Fibroblast of mammary gland (primary cell): ENCODE measurements around the gene SLC17A6.

Experiments used
- DNase-seq: peaks from one replicate; pipeline ENCODE4 v3.0.0-alpha.2; 2010; ENCODE audit warnings: low read depth
- H3K4me3 ChIP-seq: 2 replicates; pipeline ENCODE4 v1.5.1; 2011; ENCODE audit warnings: low read depth, mild to moderate bottlenecking, low read length, moderate library complexity; ENCODE audit not compliant: control insufficient read depth
- TF ChIP-seq, protein P1 (sequence below): conservative IDR thresholded peaks from 2 replicates; pipeline ENCODE4 v1.5.1; 2011; ENCODE audit warnings: low read depth, low read length, inconsistent platforms; ENCODE audit not compliant: control insufficient read depth, insufficient read depth

SLC17A6 gene

DNA sequence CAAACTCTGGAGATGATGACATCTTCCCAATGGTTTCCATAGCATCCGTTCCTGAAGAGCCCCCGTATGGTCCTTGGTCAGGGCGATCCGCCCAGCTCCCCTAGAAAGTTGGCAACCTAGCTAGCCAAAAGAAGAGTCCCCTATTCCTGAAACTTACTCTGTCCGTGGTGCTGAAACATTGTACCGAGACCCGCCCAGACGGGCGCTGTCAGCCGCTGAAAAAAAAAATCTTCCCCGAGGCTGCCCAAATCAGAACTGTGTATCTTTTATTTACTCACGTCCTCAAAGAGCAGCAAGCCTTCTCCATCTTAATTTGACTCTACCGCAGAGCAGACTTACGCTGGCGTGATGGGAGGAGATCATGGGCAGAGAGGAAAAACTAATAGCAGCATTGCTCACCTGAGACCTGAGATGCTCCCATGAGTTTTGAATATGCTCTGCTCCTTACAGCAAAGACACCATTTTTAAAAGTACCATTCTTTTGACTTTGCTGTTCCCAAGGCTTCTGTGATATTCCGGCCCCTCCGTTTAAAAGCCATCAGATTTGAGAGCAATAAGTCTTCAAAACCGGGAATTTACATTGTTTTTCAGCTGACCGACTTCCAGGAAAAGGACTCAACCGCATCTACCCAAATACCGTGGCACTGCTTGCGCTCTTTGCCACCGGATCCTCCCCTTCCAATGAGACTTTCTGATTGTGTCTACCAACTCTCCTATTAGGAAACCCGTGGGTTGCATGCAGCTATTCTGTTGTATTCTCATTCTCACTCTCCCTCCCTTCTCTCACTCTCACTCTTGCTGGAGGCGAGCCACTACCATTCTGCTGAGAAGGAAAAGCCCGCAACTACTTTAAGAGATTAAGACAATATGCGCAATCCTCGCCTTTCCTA is at the start of gene SLC17A6:
TSS of gene SLC17A6 (plus strand) at position 786 of the 890 bp plus-strand sequence. CDS start 153 bp downstream, outside the sequence.
- TF ChIP-seq, protein P1, sequence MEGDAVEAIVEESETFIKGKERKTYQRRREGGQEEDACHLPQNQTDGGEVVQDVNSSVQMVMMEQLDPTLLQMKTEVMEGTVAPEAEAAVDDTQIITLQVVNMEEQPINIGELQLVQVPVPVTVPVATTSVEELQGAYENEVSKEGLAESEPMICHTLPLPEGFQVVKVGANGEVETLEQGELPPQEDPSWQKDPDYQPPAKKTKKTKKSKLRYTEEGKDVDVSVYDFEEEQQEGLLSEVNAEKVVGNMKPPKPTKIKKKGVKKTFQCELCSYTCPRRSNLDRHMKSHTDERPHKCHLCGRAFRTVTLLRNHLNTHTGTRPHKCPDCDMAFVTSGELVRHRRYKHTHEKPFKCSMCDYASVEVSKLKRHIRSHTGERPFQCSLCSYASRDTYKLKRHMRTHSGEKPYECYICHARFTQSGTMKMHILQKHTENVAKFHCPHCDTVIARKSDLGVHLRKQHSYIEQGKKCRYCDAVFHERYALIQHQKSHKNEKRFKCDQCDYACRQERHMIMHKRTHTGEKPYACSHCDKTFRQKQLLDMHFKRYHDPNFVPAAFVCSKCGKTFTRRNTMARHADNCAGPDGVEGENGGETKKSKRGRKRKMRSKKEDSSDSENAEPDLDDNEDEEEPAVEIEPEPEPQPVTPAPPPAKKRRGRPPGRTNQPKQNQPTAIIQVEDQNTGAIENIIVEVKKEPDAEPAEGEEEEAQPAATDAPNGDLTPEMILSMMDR: no peak
- no peak within 1 kb of the TSS for H3K4me3 ChIP-seq
- DNase-seq: peak; percentile 16

DNA sequence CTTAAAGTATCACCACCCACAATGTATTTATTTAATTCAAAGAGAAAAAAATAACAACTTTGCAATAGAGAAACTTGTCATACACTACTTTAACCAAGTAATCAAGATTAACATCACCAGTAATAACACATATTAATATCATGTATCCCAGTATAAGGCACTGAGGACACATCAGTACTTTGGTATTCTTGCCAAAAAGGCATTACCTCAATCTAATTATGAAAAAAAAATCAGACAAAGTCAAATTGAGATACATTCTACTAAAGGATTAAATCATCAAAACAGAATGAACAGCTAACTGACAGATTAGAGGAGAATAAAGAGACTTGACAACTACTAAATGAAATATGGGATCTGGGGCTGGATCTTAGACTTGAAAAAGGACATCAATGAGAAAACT is 35.8 kb upstream of the SLC17A6 start:
- no peak overlapping the region for H3K4me3 ChIP-seq
- TF ChIP-seq, protein P1: no peak
- DNase-seq: no peak

DNA sequence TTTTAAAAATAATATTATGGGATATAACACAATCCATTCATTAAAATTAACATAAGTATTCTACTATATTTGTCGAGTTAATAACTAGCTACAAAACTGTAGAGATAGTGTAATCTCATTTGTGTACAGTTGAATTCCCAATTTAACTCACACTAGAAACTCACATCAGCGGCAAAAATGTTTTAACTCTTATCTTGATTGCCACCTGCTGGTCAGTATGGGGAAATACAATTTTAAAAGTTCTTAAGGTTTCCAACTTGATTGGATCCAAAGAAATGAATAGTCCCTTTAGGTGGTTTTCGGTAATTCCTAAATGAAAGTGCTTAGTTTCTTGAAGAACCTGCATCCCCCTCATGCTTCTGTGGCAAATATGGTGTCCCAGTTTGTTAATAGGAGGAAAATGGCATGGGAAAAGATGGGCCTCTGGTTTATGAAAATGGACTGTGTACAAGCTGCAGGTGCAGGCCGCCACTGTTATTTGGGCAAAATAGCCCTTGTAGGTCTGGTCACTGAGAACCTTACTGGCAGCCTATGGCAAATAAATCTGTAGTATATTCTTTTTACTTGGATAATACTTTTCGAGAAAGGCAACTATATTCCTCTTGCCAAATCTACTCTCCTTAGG is 33.7 kb upstream of the SLC17A6 start:
- peak; percentile 36 for DNase-seq
- TF ChIP-seq, protein P1: peak; percentile 60
- H3K4me3 ChIP-seq: no peak overlapping the region

DNA sequence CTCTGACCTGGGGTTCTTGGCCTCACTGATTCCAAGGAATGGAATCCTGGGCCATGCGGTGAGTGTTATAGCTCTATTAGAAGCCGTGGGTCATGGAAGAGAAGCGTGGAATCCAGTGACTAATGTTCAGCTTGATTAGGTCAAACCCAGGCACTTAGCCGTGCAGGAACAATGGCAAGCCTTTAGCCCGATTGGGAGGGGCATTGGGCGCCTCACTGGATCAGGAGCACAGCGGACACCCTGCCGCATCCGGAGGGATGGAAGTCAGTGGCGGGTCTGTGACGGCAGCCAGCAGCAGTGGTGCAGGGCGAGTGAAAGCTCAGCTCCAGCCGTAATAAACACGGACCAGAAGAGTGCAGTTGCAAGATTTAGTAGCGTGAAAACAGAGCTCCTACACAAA is 20.5 kb upstream of the SLC17A6 start:
- TF ChIP-seq, protein P1: no peak
- no peak for DNase-seq

DNA sequence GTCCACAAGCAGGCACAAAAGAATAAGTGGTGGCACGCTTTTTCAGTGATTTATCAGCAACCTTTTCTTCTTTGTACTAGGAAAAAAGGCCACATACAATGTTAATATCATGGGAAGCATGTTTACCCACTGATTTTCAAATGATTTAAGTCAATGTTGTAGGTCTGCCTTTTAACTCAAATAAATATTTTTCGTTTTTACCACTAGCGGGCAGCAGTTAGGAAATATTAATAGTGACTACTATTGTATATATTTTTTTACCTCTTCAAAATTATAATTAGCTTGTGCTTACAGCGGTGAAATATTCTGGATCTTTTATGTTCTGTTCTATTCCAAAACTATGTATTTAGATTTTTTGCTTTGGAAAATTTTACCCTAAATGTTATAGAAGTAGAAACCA is 6.4 kb upstream of the SLC17A6 start:
- DNase-seq: no peak
- no peak overlapping the region for H3K4me3 ChIP-seq
- TF ChIP-seq, protein P1: peak; percentile 4

More for the DNA sequence above, 20.5 kb upstream of the SLC17A6 start:
- no peak overlapping the region for H3K4me3 ChIP-seq

DNA sequence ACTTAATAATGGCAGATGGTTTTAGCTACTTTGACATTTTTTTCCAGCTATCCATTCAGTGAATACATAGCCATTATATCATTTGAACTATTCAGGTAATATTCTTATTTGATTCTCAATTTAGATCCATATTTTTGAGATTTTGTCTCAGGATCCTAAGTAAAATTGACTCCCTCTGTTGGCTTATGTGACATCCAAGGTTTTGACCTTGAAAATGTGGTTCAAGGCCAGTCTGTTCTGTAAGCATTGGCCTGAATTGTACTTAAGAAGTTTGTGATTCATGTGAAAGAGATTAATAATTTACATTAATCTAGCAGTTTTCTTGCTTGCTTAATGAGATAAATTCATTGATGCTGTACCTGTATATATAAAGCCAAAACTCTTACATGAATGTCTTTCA is 1.6 kb upstream of the SLC17A6 start:
- TF ChIP-seq, protein P1: no peak
- DNase-seq: no peak
- no peak overlapping the region for H3K4me3 ChIP-seq
